Measurements from ENCODE around the gene RNU6-7.

Gene RNU6-7

GRCh38 chr14:32205984-32206383, 4.1 kb downstream of the RNU6-7 start:
- no peak for DNase-seq

DNA sequence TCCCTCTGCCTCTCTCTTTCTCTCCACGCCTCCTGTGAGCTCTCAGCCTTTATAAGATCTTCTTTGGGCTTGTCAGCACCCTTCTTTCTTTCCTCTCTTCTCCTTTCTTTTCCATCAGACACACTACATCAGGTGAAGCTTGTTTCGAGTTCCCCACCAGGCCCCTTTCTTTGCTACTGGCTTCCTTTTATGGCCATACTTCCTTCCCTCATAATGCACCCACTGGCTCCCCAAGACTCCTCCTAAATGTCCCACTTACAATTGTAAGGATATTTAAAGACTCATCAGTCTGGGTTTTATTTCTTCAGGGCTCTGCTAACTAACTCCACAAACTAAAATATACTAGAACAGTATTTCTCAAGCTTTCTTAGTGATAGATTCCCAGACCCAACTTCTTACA, 4.7 kb downstream of the RNU6-7 start:
- DNase-seq = no peak

- no peak for DNase-seq
These were observed 6.6 kb downstream of the RNU6-7 start for GRCh38 chr14:32208490-32208889.

DNA sequence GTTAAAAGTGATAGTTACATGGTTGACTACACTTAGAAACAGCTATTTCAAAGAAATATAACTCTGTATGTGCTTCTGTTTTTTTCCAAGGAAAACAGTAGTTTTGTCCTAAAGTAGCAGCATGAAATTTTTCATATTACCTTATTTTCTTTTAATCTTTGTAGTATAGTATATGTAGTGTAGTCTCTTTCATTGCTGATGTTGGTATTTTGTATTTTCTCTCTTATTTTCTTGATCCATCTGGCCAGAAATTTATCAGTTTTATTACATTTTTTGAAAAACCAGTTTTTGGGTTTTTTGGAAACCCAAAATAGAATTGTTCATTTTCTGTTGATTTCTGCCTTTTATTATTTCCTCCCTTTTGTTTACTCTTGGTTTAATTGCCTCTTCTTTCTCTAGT, 7.6 kb downstream of the RNU6-7 start:
- DNase-seq = no peak

DNA sequence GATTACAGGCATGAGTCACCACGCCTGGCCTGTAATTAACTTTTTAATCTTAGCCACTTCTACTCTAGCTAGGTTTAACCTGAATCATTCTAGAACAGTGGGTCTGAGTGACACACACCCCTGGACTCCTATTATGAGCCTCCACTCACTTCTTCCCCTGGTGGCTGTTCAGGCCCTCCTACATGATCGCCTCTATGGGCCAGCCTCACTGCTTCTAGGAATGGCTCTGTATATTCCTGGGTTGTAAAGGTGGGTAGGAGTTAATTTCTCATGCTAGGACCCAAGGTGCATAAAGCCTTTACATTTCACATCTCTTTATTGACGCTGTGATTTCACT, 9.2 kb downstream of the RNU6-7 start:
- no peak for DNase-seq

DNA sequence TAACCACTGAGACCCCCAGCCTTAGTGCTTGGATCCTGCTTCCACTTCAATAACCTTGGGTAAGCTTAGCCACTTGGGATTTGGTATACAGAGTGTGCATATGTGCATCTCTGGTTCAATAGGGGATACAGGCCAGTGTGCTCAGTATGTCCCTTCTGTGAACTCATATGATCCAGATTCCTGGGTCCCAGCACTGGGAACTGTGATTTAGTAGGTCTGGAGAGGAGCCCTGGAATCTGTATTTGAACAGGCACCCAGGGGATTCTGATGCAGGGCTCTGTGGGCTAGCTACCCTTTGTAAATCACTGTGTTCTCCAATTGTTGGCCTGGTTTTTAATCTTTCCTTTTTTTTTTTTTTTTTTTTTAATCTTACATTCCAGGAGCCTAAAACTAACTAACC, 11.0 kb downstream of the RNU6-7 start:
- no peak for DNase-seq

DNA sequence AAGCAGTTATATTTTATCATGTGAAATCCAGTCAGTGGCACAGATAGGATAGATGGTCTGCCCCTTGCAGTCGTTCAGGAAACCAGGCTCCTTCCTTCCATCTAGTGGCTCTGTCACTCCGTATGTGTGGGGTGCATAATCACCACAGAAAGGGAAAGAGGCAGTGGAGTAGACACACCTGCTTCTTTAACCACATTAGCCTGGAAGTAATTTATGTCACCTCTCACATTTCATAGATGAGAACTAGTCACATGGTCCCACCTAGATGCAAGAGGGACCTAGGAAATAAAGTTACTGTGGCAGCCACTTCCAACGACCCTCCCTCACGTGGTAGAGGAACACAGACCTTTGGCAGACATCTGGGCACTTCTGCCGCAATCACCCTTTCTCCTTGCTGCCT, 15.5 kb downstream of the RNU6-7 start:
- DNase-seq = no peak

- no peak for DNase-seq
These were observed 23.0 kb downstream of the RNU6-7 start for GRCh38 chr14:32224737-32225377.

DNA sequence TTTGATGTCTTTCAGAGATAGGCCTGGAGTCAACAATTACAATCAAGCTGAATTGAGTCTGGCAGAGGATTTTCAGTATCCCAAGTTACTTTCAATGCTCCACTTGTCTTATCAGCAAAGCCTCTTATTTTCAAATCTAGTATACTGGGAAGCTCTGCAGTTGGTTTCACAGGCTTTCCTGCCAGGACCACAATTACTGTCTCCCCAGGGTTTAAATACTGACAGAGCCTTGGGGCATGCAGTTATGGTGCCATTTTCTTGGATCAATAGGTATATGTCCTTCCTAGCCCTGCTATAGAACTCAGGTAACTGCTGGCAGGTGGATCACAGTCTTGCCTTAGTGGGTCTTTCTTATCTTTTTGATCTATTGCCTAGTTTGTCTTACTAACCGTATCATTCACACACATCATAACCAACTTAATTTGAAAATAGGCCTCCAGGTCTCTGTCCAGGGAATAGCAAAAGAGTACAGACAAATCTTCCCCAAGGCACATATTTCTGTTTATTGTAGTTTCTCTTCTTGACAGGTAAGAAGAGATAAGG, 23.6 kb downstream of the RNU6-7 start:
- no peak for DNase-seq

- DNase-seq = no peak
These were observed 24.2 kb downstream of the RNU6-7 start for GRCh38 chr14:32226056-32226455.

DNA sequence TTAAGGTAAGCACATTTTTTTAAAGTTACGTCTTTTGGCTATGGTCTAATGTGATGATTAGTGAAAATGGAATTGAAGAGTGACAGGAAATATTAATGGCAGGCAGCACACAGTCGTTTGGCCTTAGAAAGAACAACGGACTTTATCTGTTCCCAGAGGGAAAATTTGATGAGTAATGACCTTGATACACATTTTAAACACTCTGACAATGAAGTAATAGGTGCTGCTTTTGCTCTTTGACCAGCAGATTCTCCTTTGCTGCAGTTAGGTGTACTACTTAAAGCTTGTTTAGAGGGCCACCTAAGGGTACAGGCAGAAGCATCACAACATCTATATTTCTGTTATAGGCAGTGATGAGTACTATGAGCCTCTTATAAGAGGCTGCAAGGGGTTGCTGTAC, 28.3 kb downstream of the RNU6-7 start:
- DNase-seq = no peak

- no peak for DNase-seq
These were observed 28.9 kb downstream of the RNU6-7 start for GRCh38 chr14:32230695-32231280.

DNA sequence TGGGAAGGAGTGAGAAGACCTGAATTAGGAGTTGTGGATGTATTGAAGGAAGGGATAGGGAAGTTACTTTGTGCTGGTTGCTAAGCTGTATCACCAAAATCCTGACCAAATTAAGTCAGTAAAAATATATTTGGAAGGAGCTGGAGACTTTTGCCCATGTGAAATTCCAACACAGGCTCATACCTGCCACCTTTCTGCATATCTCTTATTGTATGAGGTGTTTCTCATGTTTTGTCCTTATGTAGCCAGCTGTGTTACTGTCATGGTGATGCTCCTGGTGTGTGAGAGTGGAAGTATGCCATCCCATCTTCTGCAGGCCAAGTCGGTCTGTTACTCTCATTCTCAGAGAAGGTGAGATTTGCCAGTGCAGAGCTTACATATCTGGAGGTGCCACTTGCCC, 30.6 kb downstream of the RNU6-7 start:
- no peak for DNase-seq

- no peak for DNase-seq
These were observed 31.4 kb downstream of the RNU6-7 start for GRCh38 chr14:32233260-32233659.

GRCh38 chr14:32244404-32244803, 42.6 kb downstream of the RNU6-7 start:
- no peak for DNase-seq

GRCh38 chr14:32246751-32247150, 44.9 kb downstream of the RNU6-7 start:
- no peak for DNase-seq

DNA sequence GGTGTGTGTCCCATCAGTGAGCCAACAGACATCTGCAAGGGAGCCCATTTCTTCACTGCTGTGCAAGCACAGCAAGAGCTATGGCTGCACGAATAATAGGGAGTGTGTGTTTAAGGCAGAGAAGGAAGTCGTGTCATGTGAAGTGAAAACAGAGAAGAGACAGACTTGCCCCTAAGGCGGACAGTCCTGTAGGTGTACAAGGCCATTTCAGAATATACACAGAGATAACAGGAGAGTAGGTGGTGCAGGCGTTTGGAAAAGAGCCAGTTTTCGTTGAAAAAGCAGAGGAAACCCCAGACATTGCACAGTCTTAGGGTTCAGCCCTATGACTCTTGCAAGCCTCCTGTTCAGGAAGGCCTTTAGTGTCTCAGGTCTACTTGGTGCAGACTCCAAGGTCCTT, 47.5 kb downstream of the RNU6-7 start:
- DNase-seq = no peak

DNA sequence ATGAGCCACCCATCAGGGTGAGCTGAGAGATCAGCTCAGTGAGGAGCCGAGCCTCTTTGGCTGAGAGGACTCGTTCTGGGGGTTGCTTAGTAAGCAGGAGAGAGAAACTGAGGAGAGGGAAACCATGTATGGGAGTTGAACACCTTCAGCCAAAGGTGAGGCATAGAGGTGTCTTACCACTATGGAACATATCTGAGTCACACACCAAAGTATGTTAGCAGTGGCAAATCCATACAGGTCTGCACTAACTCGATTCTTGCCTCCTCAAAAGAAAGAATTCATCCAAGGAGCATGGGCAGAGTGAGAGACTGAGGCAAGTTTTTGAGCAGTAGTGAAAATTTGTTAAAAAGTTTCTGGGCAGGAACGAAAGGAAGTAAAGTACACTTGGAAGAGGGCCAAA, 47.9 kb downstream of the RNU6-7 start:
- DNase-seq = no peak

GRCh38 chr14:32250681-32251080, 48.8 kb downstream of the RNU6-7 start:
- no peak for DNase-seq

DNA sequence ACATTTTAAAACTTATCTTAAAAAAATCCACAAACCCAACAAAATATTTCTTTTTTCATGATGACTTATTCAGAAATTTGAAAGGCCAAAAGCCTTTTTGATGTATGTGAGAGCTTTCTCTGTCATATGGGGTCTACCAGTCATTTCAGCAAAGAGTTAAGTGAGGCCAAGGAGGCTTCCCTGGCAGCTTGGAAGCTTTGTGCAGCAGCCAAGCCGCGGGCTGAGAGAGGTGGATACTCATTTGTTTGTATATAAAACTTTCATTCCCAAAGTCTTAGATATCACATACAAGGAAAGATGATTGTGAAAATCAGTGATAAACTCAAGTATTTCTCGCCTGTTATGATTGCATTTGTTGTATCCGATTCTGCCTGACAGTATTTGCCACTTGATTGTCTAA, 49.7 kb downstream of the RNU6-7 start:
- DNase-seq = no peak
